OCI-LY1 (cell line): Measurements from ENCODE around the gene ELMO1.

Experiments used
- EZH2 ChIP-seq: fragments of 200-600 bp; sonication (generic), shearing (Covaris generic); IDR thresholded peaks from 2 replicates; pipeline ENCODE4 v1.8.0; 2017; ENCODE audit warnings: borderline replicate concordance, mixed run types, mild to moderate bottlenecking, antibody characterized with exemption, low read length, moderate library complexity, mixed read lengths
- TF ChIP-seq, protein P1 (sequence below): fragments of 200-600 bp; sonication (generic), shearing (Covaris generic); IDR thresholded peaks from 2 replicates; pipeline ENCODE4 v1.5.1; 2017; ENCODE audit warnings: mild to moderate bottlenecking, antibody characterized with exemption, low read length, moderate library complexity, mixed read lengths

DNA sequence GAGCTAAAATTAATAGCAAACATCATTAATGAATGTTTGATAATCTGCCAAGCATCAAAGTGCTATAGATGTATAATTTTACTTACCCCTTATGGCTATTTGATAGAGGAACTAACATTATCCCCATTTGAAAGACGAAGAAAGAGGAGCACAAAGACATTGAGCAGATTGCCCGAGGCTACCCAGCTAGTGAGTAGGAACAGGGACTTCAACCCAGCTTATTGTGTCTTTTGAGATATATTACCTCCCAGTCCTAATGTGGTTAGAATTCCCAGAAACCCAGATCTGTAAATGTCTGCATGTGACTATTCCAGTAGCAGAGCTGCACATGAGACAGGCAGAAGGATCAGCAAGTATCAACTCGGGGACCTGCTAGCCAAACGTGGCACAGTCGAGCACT, 564.3 kb downstream of the ELMO1 start:
- TF ChIP-seq, protein P1, sequence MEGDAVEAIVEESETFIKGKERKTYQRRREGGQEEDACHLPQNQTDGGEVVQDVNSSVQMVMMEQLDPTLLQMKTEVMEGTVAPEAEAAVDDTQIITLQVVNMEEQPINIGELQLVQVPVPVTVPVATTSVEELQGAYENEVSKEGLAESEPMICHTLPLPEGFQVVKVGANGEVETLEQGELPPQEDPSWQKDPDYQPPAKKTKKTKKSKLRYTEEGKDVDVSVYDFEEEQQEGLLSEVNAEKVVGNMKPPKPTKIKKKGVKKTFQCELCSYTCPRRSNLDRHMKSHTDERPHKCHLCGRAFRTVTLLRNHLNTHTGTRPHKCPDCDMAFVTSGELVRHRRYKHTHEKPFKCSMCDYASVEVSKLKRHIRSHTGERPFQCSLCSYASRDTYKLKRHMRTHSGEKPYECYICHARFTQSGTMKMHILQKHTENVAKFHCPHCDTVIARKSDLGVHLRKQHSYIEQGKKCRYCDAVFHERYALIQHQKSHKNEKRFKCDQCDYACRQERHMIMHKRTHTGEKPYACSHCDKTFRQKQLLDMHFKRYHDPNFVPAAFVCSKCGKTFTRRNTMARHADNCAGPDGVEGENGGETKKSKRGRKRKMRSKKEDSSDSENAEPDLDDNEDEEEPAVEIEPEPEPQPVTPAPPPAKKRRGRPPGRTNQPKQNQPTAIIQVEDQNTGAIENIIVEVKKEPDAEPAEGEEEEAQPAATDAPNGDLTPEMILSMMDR = no peak
- no peak for TF ChIP-seq EZH2
